Heart left ventricle (tissue), 13 donors: ENCODE results near the gene AIFM1.

Source experiments
- CTCF ChIP-seq, 12 donors: fragments of 200-600 bp; sonication (generic) in 4 of 12; IDR thresholded peaks; one replicate each; pipeline versions ENCODE4 v1.5.0 to v1.8.0; 2018 to 2022; ENCODE audit warnings: antibody characterized with exemption in 12 of 12, mild to moderate bottlenecking in 5 of 12
- POLR2A ChIP-seq, 2 donors: fragments of 450-650 bp; IDR thresholded peaks; one replicate each; pipeline ENCODE4 v1.6.1; 2017; ENCODE audit warnings: antibody characterized with exemption in 2 of 2, mild to moderate bottlenecking in 2 of 2, moderate library complexity in 2 of 2
- donor health status: ischemic (EF 13 %, LVEDD 7.1; RV severe dilation, severe dysfunction).
- donor health status: DM: no; HTN: yes; CAD: no.
- donor health status: DM: no; HTN: no; CAD: no.
- donor health status: ischemic (EF 25% LVEDD 6.9; RV normal size, moderate dysfunction).
- donor health status: ischemic (EF 25% LVEDD 5.7; RV mildly dilated, moderate dysfunction).
- donor health status: ischemic (EF 35%, LVEDD 5.7; RV mildly dilated, moderate dysfunction).
- donor health status: nonischemic (EF 11% LVEDD 7.7; RV severe dilation, severe dysfunction).
- donor health status: DM: yes; HTN: yes; CAD: no.
- donor health status: PGD.
- donor health status: ischemic (EF 29% LVEDD 5.4; RV normal size, mild dysfunction).
- donor health status: nonischemic (EF 23%, LVEDD 6.1; RV moderate dilation, normal function).

DNA sequence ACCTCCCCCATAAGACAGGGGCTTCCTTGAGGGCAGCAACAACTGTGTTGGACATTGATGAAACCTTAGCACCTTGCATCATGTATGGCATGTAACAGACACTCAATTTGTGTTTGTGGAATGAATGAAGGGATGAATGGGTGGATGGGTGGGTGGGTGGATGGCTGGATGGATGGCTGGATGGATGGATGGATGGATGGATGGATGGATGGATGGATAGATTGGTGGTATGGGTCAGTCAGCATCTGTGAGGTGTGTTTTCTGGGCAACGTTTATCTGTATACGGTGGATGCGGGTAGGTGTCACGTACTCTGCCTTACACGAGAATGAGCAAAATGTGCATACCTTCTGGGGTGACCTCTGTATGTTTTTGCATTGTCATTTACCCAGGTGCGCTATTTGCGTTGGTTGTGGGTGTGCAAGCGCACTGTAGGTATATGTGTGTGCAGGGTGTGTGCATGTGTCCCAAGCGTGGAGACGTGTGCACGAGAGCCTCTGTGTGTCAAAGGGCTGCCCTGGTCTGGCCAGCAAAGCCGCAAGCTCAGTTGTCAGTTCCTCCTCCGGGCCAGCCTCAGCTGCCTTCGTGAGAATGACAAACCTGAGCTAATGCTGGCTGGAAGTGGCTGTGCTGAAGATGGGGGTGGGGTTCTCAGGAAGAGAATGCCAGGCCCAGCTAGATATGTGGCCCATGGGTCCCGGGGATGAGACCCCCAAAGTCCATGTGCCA lies 81.8 kb downstream of the AIFM1 start:
- no peak for TF ChIP-seq POLR2A (IDR thresholded peaks at IDR 0.05)
- no peak for TF ChIP-seq CTCF (IDR thresholded peaks at IDR 0.05)
